H1 (cell line): ENCODE data around the gene PROK1. TPM values are rescaled to one million over a fixed set of nuclear protein-coding genes. Genes with fewer than 3 reads are reported as not detected.

Experiments used
- CBX8 ChIP-seq: fragments of 300-800, 300-1000 bp; sonication (generic); IDR thresholded peaks from 2 replicates; pipeline ENCODE4 v1.7.1; 2016; ENCODE audit warnings: low read depth, low read length, borderline replicate concordance
- CHD2 ChIP-seq: IDR thresholded peaks from 2 replicates; pipeline ENCODE4 v1.6.1; 2012; ENCODE audit warnings: low read length, improper control_type of control experiment
- CREB1 ChIP-seq: IDR thresholded peaks from 2 replicates; pipeline ENCODE4 v1.6.1; 2012; ENCODE audit warnings: inconsistent platforms
- NRF1 ChIP-seq: IDR thresholded peaks from 2 replicates; pipeline ENCODE4 v1.6.1; 2011; ENCODE audit warnings: mild to moderate bottlenecking, low read depth, low read length, improper control_type of control experiment
- POLR2A ChIP-seq, 2 experiments: IDR thresholded peaks; 1 replicate in 1 of 2; 2 replicates in 1 of 2; pipeline ENCODE4 v1.6.1; 2011; ENCODE audit warnings: low read depth in 2 of 2, low read length in 2 of 2, mild to moderate bottlenecking in 2 of 2; ENCODE audit errors: control extremely low read depth in 1 of 2
- POLR2AphosphoS5 ChIP-seq: IDR thresholded peaks from 2 replicates; pipeline ENCODE4 v1.6.1; 2011; ENCODE audit warnings: low read depth, low read length
- SIN3A ChIP-seq, 2 experiments: IDR thresholded peaks in 1 of 2; conservative IDR thresholded peaks in 1 of 2; 2 replicates each; pipeline ENCODE4 v1.6.1; 2011 to 2012; ENCODE audit warnings: low read length in 2 of 2, improper control_type of control experiment in 1 of 2, low read depth in 1 of 2, mild to moderate bottlenecking in 1 of 2
- SIRT6 ChIP-seq: IDR thresholded peaks from one replicate; pipeline ENCODE4 v1.7.1; 2012; ENCODE audit warnings: low read length, inconsistent platforms
- SIX5 ChIP-seq: IDR thresholded peaks from 2 replicates; pipeline ENCODE4 v1.6.1; 2011; ENCODE audit warnings: mild to moderate bottlenecking, low read depth, low read length
- USF2 ChIP-seq: IDR thresholded peaks from 2 replicates; pipeline ENCODE4 v1.6.1; 2011; ENCODE audit warnings: low read length, improper control_type of control experiment
- ZNF274 ChIP-seq: IDR thresholded peaks from 2 replicates; pipeline ENCODE4 v1.7.0; 2012; ENCODE audit warnings: low read length, borderline replicate concordance; ENCODE audit errors: extremely low read depth
- polyA plus RNA-seq, 7 experiments: library from polyadenylated mRNA; depleted of rRNA in 3 of 7; stranded (reverse) in 5 of 7; unstranded in 2 of 7; fragments of >200 nt in 5 of 7; fragments of 200-250 nt in 2 of 7; gene quantifications; 1 replicate in 5 of 7; 2 replicates in 1 of 7; 4 replicates in 1 of 7; pipeline versions ENCODE4 v1.2.1 to v1.2.3, GENCODE V29; 2011 to 2013; ENCODE audit warnings: missing spikeins in 2 of 7, mixed read lengths in 2 of 7
- total RNA-seq: library from RNA; stranded (reverse); fragmentation: NEBNext Ultra II Directional; extraction: Animal tissue kit (Norgen Biotek cat#: 25700); gene quantifications from 2 replicates; pipeline ENCODE4 v1.2.1, GENCODE V29; 2021

The PROK1 gene
- total and polyA plus RNA-seq, 2 of the 8 experiments (the other 6 are each of a cell fraction or from before 2014, with no cell fraction given): 0.12 TPM; not detected in 1

GRCh38 chr1:110480356-110481096, 29.6 kb downstream of the PROK1 start (continued):
- TF ChIP-seq USF2 (no peak), POLR2AphosphoS5 (no peak), SIRT6 (no peak), SIN3A (conservative IDR thresholded peaks at IDR 0.05 in 1 of 2, IDR thresholded peaks at IDR 0.05 in 1 of 2; ENCODE audit: low read depth in 1 of 2, low read length in 2 of 2) (no peak), CHD2 (no peak), CREB1 (no peak), ZNF274 (no peak), CBX8 (no peak), SIX5 (no peak), POLR2A (IDR thresholded peaks at IDR 0.05; ENCODE audit: control extremely low read depth in 1 of 2, low read depth in 2 of 2, low read length in 2 of 2) (no peak), NRF1 (no peak)
